Smooth muscle cell of bladder (primary cell): ENCODE measurements around the gene AFM. TPM values are rescaled to one million over a fixed set of nuclear protein-coding genes. Genes with fewer than 3 reads are reported as not detected.

Experiments
- total RNA-seq: library from RNA; depleted of rRNA; stranded (reverse); fragments of >200 nt; gene quantifications from 2 replicates; pipeline ENCODE4 v1.2.3, GENCODE V29; 2014

AFM gene
- not detected in 2 replicates for total RNA-seq

GRCh38 chr4:73481358-73481757 is at the start of gene AFM:
TSS of gene AFM (plus strand) at chr4:73481745. CDS start at chr4:73481776, 31 bp downstream.

GRCh38 chr4:73435984-73436383 is 45.6 kb upstream of the AFM start, which contains the start of gene AFP:
TSS of gene AFP (plus strand) at chr4:73436221. CDS start at chr4:73436263, 42 bp downstream.

Other genes starting within 250 kb of the AFM start
- gene ANKRD17, start 222.9 kb upstream of the AFM start, total RNA-seq: 35.0 and 42.2 TPM in 2 replicates
- 0.09 and 0.14 TPM in 2 replicates for gene ALB, start 77.5 kb upstream of the AFM start, total RNA-seq
- 0.55 and 0.85 TPM in 2 replicates for gene AFP, start 45.5 kb upstream of the AFM start, total RNA-seq
- under 0.01 TPM in 2 replicates for gene RASSF6, start 138.7 kb downstream of the AFM start, total RNA-seq